K562 (cell line): Measurements from ENCODE around the gene SMCO1. TPM values are rescaled to one million over a fixed set of nuclear protein-coding genes. Genes with fewer than 3 reads are reported as not detected.

Experiments used
- ATAC-seq: fragments of 200-7000 bp; cut with Tn5 transposase; 3 replicates; pipeline ENCODE4 v1.9.1; 2020; ENCODE audit warnings: moderate library complexity
- BruUV-seq: library from RNA; stranded (reverse); fragments of 400-500 nt; replicated peaks from 2 replicates; lab custom pipeline; 2021; lab: Mats Ljungman, UMichigan
- CTCF ChIA-PET: fragments of 300-600 bp; formaldehyde crosslinking; extraction: SDS; loops from one replicate; lab custom pipeline; 2021; ENCODE audit warnings: low intra/inter-chr PET ratio; lab: Yijun Ruan, JAX
- POLR2A ChIA-PET: fragments of 300-600, 350-650 bp; sonication (Branson Sonifier 250); formaldehyde crosslinking; extraction: SDS; loops from one replicate; lab custom pipeline; 2021; ENCODE audit warnings: antibody characterized with exemption, inconsistent platforms; lab: Yijun Ruan, JAX
- DNase-seq, 4 experiments: peaks; one replicate each; pipeline versions ENCODE4 v3.0.0 to v3.0.0-alpha.2; 2011 to 2018; ENCODE audit warnings: low spot score in 3 of 4, mixed read lengths in 3 of 4; ENCODE audit errors: extremely low read depth in 1 of 4
- FAIRE-seq: peaks from 2 replicates; lab custom pipeline; 2011; peaks lifted over from hg19 to GRCh38; lab: Jason Lieb, UNC
- H2AFZ ChIP-seq: 2 replicates; pipeline ENCODE4 v1.6.0; 2011; ENCODE audit warnings: low read depth, low read length, control low read depth, inconsistent platforms
- H3K27ac ChIP-seq: fragments of 200-600 bp; 3 replicates; pipeline ENCODE4 v1.8.0; 2011; ENCODE audit warnings: low read depth, mild to moderate bottlenecking, control low read depth, inconsistent platforms, low read length, moderate library complexity, mixed read lengths; ENCODE audit errors: extremely low read depth
- H3K27me3 ChIP-seq, 2 experiments: fragments of 300-600 bp in 1 of 2; 2 replicates in 1 of 2; 3 replicates in 1 of 2; pipeline versions ENCODE4 v1.6.0 to v1.8.0; 2011; ENCODE audit warnings: inconsistent platforms in 2 of 2, low read length in 2 of 2, mild to moderate bottlenecking in 1 of 2, mixed read lengths in 1 of 2, moderate library complexity in 1 of 2; ENCODE audit not compliant: control insufficient read depth in 2 of 2, insufficient read depth in 2 of 2
- H3K36me3 ChIP-seq: fragments of 300-600 bp; 3 replicates; pipeline ENCODE4 v1.8.0; 2011; ENCODE audit warnings: mild to moderate bottlenecking, low read length, inconsistent platforms; ENCODE audit not compliant: control insufficient read depth, insufficient read depth
- H3K4me1 ChIP-seq, 2 experiments: fragments of 200-600 bp in 1 of 2; replicated peaks in 1 of 2; 2 replicates in 1 of 2; 3 replicates in 1 of 2; pipeline versions ENCODE4 v1.5.1 to v1.8.0; 2011; ENCODE audit warnings: inconsistent platforms in 2 of 2, low read length in 2 of 2, mild to moderate bottlenecking in 1 of 2, mixed read lengths in 1 of 2, moderate library complexity in 1 of 2; ENCODE audit not compliant: control insufficient read depth in 2 of 2, insufficient read depth in 2 of 2
- H3K4me2 ChIP-seq: 2 replicates; pipeline ENCODE4 v1.6.1; 2011; ENCODE audit warnings: low read length, control low read depth, inconsistent platforms, mixed read lengths; ENCODE audit not compliant: insufficient read depth
- H3K4me3 ChIP-seq: fragments of 200-600 bp; sonication (generic), shearing (Covaris generic); 2 replicates; pipeline ENCODE4 v1.5.1; 2016; ENCODE audit warnings: control low read depth, inconsistent platforms
- H3K79me2 ChIP-seq: fragments of 200-600 bp; 3 replicates; pipeline ENCODE4 v1.8.0; 2011; ENCODE audit warnings: low read length, inconsistent platforms; ENCODE audit not compliant: control insufficient read depth, insufficient read depth
- H3K9ac ChIP-seq, 2 experiments: 2 replicates each; pipeline versions ENCODE4 v1.6.0 to v1.6.1; 2011; ENCODE audit warnings: low read depth in 2 of 2, low read length in 2 of 2, control low read depth in 1 of 2, inconsistent platforms in 1 of 2, mild to moderate bottlenecking in 1 of 2, mixed read lengths in 1 of 2; ENCODE audit not compliant: insufficient read depth in 1 of 2
- H3K9me1 ChIP-seq: one replicate; pipeline ENCODE4 v1.6.0; 2011; ENCODE audit warnings: inconsistent platforms, mild to moderate bottlenecking, low read length, moderate library complexity; ENCODE audit not compliant: control insufficient read depth, insufficient read depth
- H3K9me3 ChIP-seq: replicated peaks from 2 replicates; pipeline ENCODE4 v1.5.1; 2011; ENCODE audit warnings: low read depth, low read length, inconsistent platforms; ENCODE audit not compliant: control insufficient read depth, insufficient read depth
- H4K20me1 ChIP-seq: replicated peaks from 2 replicates; pipeline ENCODE4 v1.6.1; 2011; ENCODE audit warnings: low read length, inconsistent platforms, mixed read lengths; ENCODE audit not compliant: control insufficient read depth, insufficient read depth
- ARID1B ChIP-seq: fragments of 450-650 bp; IDR thresholded peaks from 2 replicates; pipeline ENCODE4 v1.6.1; 2016; ENCODE audit warnings: antibody characterized with exemption, mild to moderate bottlenecking, inconsistent platforms
- CBFA2T3 ChIP-seq: fragments of 450-650 bp; IDR thresholded peaks from 2 replicates; pipeline ENCODE4 v1.6.1; 2017
- DPF2 ChIP-seq: fragments of 450-650 bp; IDR thresholded peaks from 2 replicates; pipeline ENCODE4 v1.6.1; 2016
- HIVEP1 ChIP-seq: fragments of 250-450 bp; sonication (Bioruptor Pico); IDR thresholded peaks from 2 replicates; pipeline ENCODE4 v1.4.0; 2020; ENCODE audit warnings: mild to moderate bottlenecking
- LEF1 ChIP-seq: fragments of 450-650 bp; IDR thresholded peaks from 2 replicates; pipeline ENCODE4 v1.6.1; 2016; ENCODE audit warnings: mild to moderate bottlenecking
- MAFF ChIP-seq: IDR thresholded peaks from 2 replicates; pipeline ENCODE4 v1.6.1; 2012; ENCODE audit warnings: low read length, improper control_type of control experiment
- MAFK ChIP-seq: IDR thresholded peaks from 2 replicates; pipeline ENCODE4 v1.6.1; 2011; ENCODE audit warnings: low read length, improper control_type of control experiment
- ZNF318 ChIP-seq, 2 experiments: fragments of 450-650 bp; IDR thresholded peaks; 2 replicates each; pipeline ENCODE4 v1.6.1; 2016; ENCODE audit warnings: mild to moderate bottlenecking in 2 of 2, borderline replicate concordance in 1 of 2, low read depth in 1 of 2, moderate library complexity in 1 of 2
- ZNF75A ChIP-seq: fragments of 450-650 bp; formaldehyde crosslinking; IDR thresholded peaks from 2 replicates; pipeline ENCODE4 v1.4.0; 2020; ENCODE audit warnings: mild to moderate bottlenecking
- ZNF830 ChIP-seq: fragments of 250-450 bp; sonication (Bioruptor Pico); IDR thresholded peaks from 2 replicates; pipeline ENCODE4 v1.5.0; 2021; ENCODE audit warnings: mild to moderate bottlenecking
- WGBS: fragments of 100-300 bp; shearing (Covaris generic); methylation state at CpG from one replicate; pipeline ENCODE4 v1.1.6; 2016; ENCODE audit warnings: low coverage, mixed read lengths; ENCODE audit not compliant: insufficient coverage; ENCODE audit errors: missing lambda C conversion rate; 5-methylcytosine and 5-hydroxymethylcytosine counted together
- in situ Hi-C: fragments of 300-500 bp; cut with MboI; formaldehyde crosslinking; loops from 4 replicates; pipeline ENCODE4 v1.15.0; 2018; ENCODE audit warnings: inconsistent platforms, mixed read lengths
- intact Hi-C: fragments of 100-400 bp; cut with micrococcal nuclease; formaldehyde crosslinking; loops from 2 replicates; pipeline ENCODE4 v1.14.2; 2022
- polyA plus RNA-seq, 8 experiments: library from polyadenylated mRNA; depleted of rRNA in 4 of 8; stranded (reverse) in 5 of 8; unstranded in 3 of 8; fragments of >200 nt; fragmentation: Nextera tagmentation in 2 of 8; fragmentation: Illumina TruSeq in 1 of 8; extraction: Ambion mirVana in 2 of 8; extraction: Trizol in 1 of 8; gene quantifications; 2 replicates each; pipeline versions ENCODE4 v1.2.1 to v1.2.3, GENCODE V29; 2011 to 2014; ENCODE audit warnings: inconsistent platforms in 1 of 8, missing spikeins in 1 of 8
- total RNA-seq, 7 experiments: library from RNA; depleted of rRNA in 6 of 7; stranded (reverse); fragments of >200 nt in 6 of 7; fragmentation: Illumina TruSeq in 2 of 7; extraction: Trizol in 2 of 7; gene quantifications; 2 replicates each; pipeline versions ENCODE4 v1.2.1 to v1.2.3, GENCODE V29; 2011 to 2021; ENCODE audit warnings: low replicate concordance in 1 of 7
- TF ChIP-seq, protein P1 (sequence below), 2 experiments: fragments of 450-650 bp; IDR thresholded peaks; 2 replicates each; pipeline ENCODE4 v1.6.1; 2016

The SMCO1 gene
- total and polyA plus RNA-seq, 9 of the 15 experiments (the other 6 are each of a cell fraction or from before 2014, with no cell fraction given) = 0.05 to 0.35 (median 0.12) TPM; not detected in 5

DNA sequence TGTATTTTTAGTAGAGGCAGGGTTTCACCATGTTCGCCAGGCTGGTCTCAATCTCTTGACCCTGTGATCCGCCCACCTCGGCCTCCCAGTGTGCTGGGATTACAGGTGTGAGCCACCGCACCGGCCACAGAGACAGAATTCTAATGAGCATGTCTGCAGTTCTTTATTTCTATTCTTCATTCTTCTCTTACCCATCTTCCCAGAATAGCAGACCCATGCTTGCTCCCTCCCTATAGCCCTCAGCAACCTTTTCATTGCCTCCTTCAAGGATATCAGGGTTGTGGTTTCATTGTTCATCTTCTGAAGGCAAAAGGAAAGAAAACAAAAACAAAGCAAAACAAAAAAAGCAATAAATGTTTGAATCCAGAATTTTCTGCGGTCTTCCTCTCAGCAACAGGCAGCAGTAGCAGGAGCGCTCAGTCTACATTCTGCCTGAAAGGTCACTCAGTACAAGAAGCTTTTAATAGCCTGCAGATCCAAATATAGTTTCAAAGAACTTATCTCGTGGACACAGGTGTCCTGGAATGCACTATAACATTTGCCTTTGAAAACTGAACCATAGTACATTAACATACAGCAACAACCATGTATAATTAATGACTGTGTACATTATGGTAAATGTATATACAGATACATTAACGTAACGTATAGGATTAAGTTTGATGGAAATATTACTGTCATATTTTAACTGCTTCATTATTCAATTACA, at the start of gene SMCO1 (continued):
- TF ChIP-seq, protein P1, sequence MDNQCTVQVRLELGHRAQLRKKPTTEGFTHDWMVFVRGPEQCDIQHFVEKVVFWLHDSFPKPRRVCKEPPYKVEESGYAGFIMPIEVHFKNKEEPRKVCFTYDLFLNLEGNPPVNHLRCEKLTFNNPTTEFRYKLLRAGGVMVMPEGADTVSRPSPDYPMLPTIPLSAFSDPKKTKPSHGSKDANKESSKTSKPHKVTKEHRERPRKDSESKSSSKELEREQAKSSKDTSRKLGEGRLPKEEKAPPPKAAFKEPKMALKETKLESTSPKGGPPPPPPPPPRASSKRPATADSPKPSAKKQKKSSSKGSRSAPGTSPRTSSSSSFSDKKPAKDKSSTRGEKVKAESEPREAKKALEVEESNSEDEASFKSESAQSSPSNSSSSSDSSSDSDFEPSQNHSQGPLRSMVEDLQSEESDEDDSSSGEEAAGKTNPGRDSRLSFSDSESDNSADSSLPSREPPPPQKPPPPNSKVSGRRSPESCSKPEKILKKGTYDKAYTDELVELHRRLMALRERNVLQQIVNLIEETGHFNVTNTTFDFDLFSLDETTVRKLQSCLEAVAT (IDR thresholded peaks at IDR 0.05) = peak in 1 of 2 experiments; percentile 15; a peak in 1 of 4 replicates
- peak; percentile 89 for TF ChIP-seq ARID1B
- TF ChIP-seq ZNF830 (CRISPR knock-in tag) = no peak
- TF ChIP-seq ZNF75A = no peak
- TF ChIP-seq DPF2 = peak; percentile 71; the same call in 1 of the 2 replicates

DNA sequence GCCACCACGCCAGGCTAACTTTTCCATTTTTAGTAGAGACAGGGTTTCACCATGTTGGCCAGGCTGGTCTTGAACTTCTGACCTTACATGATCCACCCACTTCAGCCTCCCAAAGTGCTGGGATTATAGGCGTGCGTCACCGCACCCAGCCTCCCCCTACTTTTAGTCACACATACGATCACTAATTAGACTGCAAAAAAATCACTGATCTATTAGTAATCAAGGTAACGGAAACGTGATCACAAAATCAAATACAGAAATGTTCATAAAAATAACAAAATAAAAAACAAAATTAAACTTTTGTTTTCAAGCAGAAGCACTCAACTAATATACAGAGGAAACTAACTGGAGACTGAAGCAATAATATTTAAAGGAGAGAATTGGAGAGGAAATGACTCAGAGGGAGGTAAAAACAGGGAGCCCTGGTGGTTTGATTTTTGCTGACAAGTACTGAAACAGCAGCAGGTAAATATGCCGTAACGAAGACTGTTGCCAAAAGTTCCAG, 48.6 kb upstream of the SMCO1 start:
- intact Hi-C loops = no loop called here
- Histone ChIP-seq H3K36me3 (peaks cover 36% of the 10 kb centered on the region), H3K27ac (peak overlapping the region; percentile 43; the same call in 1 of the 3 replicates), H3K4me1 (peaks cover 13 to 15% of the 10 kb centered on the region in 2 experiments), H3K9me3 (no peaks in the 10 kb centered on the region), H3K4me2 (no peak overlapping the region; the same call in 1 of the 2 replicates), H3K9me1 (no peaks in the 10 kb centered on the region), H2AFZ (no peak overlapping the region), H3K79me2 (peaks cover 31% of the 10 kb centered on the region), H3K27me3 (no peaks in the 10 kb centered on the region), H3K4me3 (no peak overlapping the region), H4K20me1 (no peaks in the 10 kb centered on the region), H3K9ac (peak overlapping the region; percentile 4 to 8; a peak in 1 of 4 replicates)
- ATAC-seq (peak; percentile 20; the same call in 2 of the 3 replicates), FAIRE-seq (peak; percentile 71), DNase-seq (peak in 3 of 4 experiments; percentile 25 to 57 (median 54))
- POLR2A ChIA-PET = interaction anchor here (0.6 to 0.7 kb wide), 2 partner anchors 37 to 67 kb away, joined by 3 to 4 read pairs; no protein-coding TSS in a partner anchor
- CTCF ChIA-PET = no interaction called here
- no TSS peak for BruUV-seq
- in situ Hi-C loops = no loop called here
- WGBS = 14% methylated on average over 9 of the region's 9 CpGs
- no peak for TF ChIP-seq HIVEP1 (CRISPR knock-in tag)
- 0 out of 4 replicates have a peak, but pooled peaks of 1 of the 2 experiments have one; percentile 21 for TF ChIP-seq ZNF318 (IDR thresholded peaks at IDR 0.05; ENCODE audit: borderline replicate concordance in 1 of 2, low read depth in 1 of 2)
- 0 out of 2 replicates have a peak, but pooled peaks have one; percentile 21 for TF ChIP-seq LEF1
- peak; percentile 90 for TF ChIP-seq MAFK
- peak; percentile 84 for TF ChIP-seq MAFF
- TF ChIP-seq CBFA2T3 = peak; percentile 38; the same call in 1 of the 2 replicates
